NCI-H1048 (cell line): ENCODE measurements around the gene SUMO1.

Experiments used
- DNase-seq: peaks from one replicate; lab custom pipeline; 2025; lab: John Stamatoyannopoulos, UW

The SUMO1 gene

GRCh38 chr2:202196727-202197126, 41.7 kb downstream of the SUMO1 start:
- DNase-seq = no peak

DNA sequence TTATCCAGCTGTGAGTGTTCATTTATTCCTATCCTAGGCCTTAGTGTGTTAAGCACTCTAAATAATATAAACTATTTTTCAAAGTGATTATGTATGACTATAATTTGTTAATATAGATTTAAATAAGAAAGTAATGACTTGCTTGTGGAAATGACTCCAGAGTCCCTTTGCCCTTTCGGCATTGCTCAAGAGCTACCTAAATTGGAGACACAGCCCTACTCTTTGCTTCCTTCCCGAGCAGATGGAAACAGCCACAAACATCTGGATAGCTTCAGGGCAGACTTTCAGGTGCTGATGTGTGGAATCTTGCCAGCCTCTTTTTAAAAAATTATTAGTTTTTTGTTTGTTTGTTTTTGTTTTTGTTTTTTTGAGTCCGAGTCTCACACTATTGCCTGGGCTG, 44.0 kb downstream of the SUMO1 start:
- no peak for DNase-seq

DNA sequence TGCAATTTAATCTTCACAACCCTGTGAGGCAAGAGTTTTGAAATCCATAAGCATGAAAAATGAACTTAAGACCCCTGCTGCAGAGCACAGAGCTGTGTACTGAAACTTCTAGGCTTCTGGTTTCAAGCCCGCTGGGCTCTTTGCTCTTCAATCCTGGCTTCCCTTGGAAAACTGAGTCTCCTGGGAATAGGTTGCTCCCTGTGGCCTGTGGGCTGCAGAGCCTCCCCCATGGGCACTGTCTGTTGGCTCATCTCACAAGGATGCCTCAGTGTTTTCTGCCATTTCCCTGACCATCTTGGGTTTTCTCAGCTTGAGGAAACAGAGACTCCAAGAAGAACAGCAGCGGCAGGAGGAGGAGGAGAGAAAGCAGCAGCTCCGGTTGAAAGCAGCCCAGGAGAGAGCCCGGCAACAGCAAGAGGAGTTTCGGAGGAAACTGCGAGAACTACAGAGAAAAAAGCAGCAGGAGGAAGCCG, 44.5 kb downstream of the SUMO1 start:
- DNase-seq = no peak

- no peak for DNase-seq
These were observed 45.1 kb downstream of the SUMO1 start for GRCh38 chr2:202193305-202193704.

- DNase-seq = no peak
These were observed 50.8 kb downstream of the SUMO1 start for GRCh38 chr2:202187570-202187969.

DNA sequence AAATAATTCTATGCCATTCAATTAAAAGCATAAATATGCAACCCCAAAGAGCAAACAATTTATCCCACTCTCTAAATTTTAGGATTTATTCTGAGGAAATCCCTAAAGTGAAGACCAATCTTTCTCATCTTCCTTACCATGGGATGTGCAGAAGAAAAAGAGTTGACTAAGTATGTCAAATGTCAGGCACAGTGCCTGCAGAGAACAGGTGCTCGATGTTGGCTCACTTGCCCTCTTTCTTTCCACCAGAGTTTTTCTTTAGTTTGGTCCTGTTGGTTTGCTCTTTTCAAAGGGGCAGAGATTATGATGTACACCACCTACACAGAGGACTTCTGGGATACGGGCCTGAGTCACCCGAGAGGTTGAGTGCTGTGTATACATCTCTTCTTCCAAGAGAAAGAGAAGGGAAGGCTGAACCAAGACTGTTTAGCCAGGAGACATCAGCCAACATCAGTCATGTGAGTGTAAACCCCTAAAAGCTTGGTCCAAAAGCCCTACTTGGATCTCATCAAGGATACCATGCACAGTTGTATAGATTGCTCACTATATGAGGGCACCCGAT, 51.7 kb downstream of the SUMO1 start:
- DNase-seq = no peak

DNA sequence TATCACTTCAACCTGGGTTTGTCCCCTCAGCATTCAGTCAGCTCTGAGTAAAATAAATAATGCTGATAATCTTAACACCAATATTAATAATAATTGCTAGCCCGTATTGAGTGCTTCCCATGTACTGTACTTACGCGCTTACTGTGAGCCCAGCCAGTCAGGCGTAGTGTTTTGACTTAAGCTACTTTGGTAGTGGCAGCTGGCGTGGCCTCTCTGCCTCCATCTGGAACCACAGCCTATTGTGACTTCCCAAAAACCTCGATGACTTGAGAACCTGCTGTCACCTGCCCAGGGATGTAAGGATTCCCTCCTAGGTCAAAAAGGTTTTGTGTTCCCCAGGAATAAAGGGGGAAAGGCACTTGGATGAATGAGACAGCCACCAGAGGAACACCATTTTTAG, 53.2 kb downstream of the SUMO1 start:
- DNase-seq = no peak

DNA sequence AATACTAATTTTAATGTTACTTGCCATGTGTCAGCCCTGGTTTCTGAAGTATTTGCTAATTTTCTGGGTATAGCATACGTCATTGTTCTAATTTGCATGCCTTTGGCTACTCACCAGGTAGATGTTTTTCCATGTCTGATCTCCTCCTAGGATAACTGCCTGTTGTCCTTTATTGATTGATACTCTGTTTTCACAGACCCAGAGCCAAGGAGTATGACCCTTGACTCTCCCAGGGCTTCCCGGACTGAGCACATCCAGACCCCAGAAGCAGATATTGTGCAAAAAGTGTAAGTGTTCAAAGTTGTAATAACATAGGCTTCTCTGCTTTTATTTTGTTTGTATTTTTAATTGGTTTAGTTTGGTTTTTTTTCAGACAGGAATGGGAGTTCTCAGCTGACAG, 53.8 kb downstream of the SUMO1 start:
- DNase-seq = no peak

DNA sequence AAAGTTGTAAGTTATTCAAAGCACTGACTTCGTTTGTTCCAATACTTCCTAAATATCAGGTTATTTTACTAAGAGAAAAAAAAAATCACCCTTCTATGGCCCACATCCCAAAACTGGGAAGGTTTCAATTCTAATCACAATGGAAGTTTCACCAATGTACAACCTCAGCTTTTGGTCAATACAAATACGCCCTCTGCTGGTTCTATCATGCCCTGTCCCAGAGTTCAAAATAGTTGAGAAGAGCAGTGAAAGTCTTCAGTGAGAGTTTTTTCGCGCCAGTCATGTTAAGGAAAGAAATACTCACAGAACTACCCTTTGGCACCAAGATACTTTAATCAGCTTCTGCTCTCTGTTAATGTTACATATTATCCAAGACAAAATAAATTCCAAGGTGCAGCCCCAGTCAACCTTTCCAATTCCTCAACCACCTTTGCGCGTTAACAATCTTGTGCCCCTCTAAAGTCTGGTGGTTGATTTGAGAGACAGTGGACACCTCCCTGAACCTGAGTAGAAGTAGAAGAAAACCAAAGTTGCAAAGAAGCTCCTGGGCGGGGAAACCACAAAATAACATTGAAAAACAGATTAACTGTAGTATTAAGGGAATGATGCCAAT, 59.9 kb downstream of the SUMO1 start:
- DNase-seq = no peak

GRCh38 chr2:202172439-202173211, 65.8 kb downstream of the SUMO1 start:
- DNase-seq = no peak

DNA sequence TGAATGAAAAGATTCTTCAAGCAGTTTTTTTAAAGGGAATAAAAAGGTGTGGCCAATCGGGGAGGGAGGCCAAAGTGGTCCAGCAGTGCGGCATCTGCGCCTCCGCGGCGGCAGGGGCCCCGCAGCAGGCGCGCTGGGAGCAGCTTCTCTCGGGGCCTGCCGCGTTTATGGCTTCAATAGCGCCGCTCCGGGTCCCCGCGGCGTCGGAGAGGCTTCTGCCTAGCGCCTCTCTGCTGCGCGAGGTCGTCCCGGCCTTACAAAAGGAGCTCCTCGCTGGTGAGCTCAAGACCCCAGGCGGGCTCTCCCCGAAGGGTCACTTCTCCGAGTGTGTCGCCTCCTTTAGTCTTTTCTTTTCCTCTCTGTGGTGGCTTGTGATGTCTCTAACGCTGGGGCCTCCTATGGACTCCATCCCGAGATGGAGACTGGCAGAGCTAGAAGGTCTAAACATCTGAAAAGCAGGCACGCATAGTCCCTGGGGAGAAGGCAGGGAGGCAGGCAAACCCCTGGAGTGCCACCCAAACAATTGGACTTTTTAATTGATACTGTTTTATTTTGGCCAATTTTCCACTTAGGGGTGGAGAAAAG, 67.1 kb downstream of the SUMO1 start:
- DNase-seq = no peak

GRCh38 chr2:202169832-202170424, 68.5 kb downstream of the SUMO1 start:
- DNase-seq = no peak

DNA sequence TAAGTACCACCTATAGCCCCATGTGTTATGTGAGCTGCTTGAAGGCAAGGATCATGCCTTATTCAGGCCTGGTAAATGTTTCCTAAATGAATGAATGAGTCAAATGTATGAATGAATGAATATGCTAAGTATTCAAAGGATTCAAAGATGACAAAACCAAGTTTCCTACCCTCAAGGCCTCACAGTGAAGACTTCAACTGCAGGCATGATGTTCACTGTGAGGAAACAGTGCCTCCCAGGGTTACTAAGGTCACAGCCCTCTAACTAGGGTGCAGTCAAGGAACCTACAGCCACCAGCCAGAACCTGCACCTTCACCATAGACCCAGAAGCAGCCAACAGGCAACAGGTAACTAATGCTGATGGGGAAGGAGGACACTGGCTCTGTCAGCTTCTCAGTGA, 69.3 kb downstream of the SUMO1 start:
- no peak for DNase-seq

DNA sequence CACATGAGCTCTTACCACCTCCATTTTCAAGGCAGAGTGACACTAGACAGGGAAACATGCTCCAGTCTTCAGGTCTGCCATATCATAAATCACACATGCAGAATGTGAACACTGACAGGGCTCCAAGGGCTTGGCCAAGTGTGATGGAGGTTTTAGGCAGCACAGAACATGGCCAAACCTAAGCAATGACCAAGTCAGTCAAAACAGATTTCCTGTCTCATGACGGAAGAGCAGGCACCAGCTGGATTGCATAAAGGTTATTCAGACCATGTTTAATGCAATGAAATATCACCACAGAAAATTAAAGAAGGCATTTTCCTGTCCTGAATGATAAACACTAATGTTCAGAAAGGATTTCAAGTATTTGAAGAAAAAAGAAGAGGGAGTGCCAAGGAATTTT, 72.5 kb downstream of the SUMO1 start:
- DNase-seq = no peak

DNA sequence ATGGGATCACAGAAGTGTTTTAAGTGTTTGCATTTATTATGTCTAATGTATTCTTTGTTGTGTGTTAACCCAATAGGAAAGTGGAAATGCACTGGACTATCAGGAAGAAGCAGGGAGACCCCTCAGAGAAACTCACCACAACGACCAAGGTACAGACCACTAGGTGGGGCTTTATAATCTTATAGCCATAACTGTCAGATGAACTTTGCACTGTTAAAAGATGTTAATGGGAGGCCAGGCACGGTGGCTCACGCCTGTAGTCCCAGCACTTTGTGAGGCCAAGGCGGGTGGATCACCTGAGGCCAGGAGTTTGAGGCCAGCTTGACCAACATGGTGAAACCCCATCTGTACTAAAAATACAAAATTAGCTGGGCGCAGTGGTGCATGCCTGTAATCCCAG, 73.2 kb downstream of the SUMO1 start:
- DNase-seq = no peak

DNA sequence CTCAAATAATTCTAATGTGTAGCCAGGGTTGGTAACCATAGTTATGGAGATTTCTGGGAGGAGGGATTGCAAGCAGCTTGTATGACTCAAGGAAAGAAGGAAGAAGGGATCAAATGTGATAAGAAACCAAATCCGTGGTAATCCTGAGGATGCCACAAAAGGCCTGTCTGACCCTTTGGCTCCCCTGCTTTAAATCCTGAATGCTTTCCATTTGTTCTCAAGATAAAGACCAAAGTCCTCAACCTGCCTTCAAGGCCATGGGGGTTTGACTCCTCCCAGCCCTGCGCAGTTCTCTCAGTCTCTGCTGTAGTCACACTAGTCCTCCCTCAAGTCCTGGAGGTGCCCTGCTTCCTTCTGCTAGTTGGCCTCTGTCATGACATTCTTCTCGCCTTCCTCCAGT, 74.0 kb downstream of the SUMO1 start:
- no peak for DNase-seq

DNA sequence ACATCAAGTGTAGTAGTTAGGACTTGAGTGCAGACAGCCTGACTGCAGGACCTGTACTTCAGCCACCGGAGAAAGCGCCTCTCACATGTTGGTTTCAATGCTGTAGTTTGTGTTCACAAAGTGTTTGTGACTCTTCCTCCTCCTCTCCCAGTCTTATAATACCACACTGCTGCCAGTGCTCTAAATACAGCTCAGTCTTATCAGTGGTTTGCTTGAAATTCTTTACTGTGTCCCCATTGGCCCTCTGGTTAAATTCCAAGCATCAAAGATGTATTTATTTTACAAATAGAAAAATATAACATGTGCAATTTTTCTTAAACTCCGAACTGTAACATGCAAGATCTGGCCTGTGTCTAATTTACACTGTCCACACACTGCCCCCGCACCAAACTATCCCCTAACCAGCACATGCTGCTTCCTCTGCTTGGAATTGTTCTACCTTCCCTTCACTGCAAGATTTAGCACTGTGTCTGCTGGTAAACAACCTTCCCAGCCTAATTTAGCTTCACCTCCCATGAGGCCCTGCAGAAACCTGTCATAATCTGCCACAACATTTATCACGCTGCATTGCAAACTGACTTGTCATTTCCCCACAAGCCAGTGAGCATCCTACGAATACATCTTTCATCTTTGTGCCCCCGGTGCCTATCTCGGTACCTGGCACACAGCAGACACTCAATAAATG, 77.1 kb downstream of the SUMO1 start:
- no peak for DNase-seq

GRCh38 chr2:202158796-202159195, 79.6 kb downstream of the SUMO1 start:
- no peak for DNase-seq

- no peak for DNase-seq
These were observed 81.0 kb downstream of the SUMO1 start for GRCh38 chr2:202157211-202157990.
